ENCODE measurements around the gene PHF1. TPM values are rescaled to one million over a fixed set of nuclear protein-coding genes. Genes with fewer than 3 reads are reported as not detected.

Gene PHF1
- total and polyA plus RNA-seq, 2 of the 13 experiments (the other 11 are each of a cell fraction or from before 2014, with no cell fraction given), result 25.4 to 61.9 TPM

GRCh38 chr6:33417128-33417902 lies 6.5 kb downstream of the PHF1 start (continued):
- TF ChIP-seq ZHX1 (CRISPR knock-in tag; IDR thresholded peaks at IDR 0.05; ENCODE audit: low read depth) (no peak), GTF3A (CRISPR knock-in tag; conservative IDR thresholded peaks at IDR 0.05) (0 out of 2 replicates have a peak, but pooled peaks have one; percentile 5), MEIS1 (CRISPR knock-in tag; IDR thresholded peaks at IDR 0.05; ENCODE audit: borderline replicate concordance) (no peak), SRSF4 (IDR thresholded peaks at IDR 0.05; ENCODE audit: low read depth, low read length, poor library complexity, severe bottlenecking) (no peak), ZNF281 (CRISPR knock-in tag; IDR thresholded peaks at IDR 0.05; ENCODE audit: borderline replicate concordance) (no peak), GATAD1 (CRISPR knock-in tag; IDR thresholded peaks at IDR 0.05) (no peak), ZNF784 (CRISPR knock-in tag; IDR thresholded peaks at IDR 0.05; ENCODE audit: borderline replicate concordance) (no peak; the same call in 1 of the 2 replicates), ZNF768 (CRISPR knock-in tag; IDR thresholded peaks at IDR 0.05) (peak; percentile 17), PAX8 (CRISPR knock-in tag; IDR thresholded peaks at IDR 0.05; ENCODE audit: borderline replicate concordance) (no peak), AKNA (CRISPR knock-in tag; IDR thresholded peaks at IDR 0.05; ENCODE audit: borderline replicate concordance) (no peak), ZNF687 (CRISPR knock-in tag; IDR thresholded peaks at IDR 0.05) (no peak)
